ENCODE measurements around the gene SLC22A23. TPM values are rescaled to one million over a fixed set of nuclear protein-coding genes. Genes with fewer than 3 reads are reported as not detected.

Gene SLC22A23
- total RNA-seq, 1 experiment from 2014 or later, result 6.8 TPM

- H2AK5ac ChIP-seq (ENCODE audit: insufficient read length, low read length), result no peak overlapping the region
- DNase-seq, result no peak
- H3K79me1 ChIP-seq (ENCODE audit: insufficient read depth, low read depth, low read length, poor library complexity, severe bottlenecking), result no peaks in the 10 kb centered on the region
- H3K79me2 ChIP-seq (ENCODE audit: insufficient read depth, low read length), result no peaks in the 10 kb centered on the region
- H2BK15ac ChIP-seq (ENCODE audit: low read depth, low read length), result no peak overlapping the region
- H3K9ac ChIP-seq (ENCODE audit: extremely low read depth, insufficient read length, low read length), result no peak overlapping the region
- H3K27ac ChIP-seq (ENCODE audit: insufficient read length, low read depth, low read length), result no peak overlapping the region
- no peak overlapping the region for H3K18ac ChIP-seq (ENCODE audit: insufficient read length, low read depth, low read length)
- H3K23ac ChIP-seq (ENCODE audit: insufficient read length, low read depth, low read length), result no peak overlapping the region
- H2AFZ ChIP-seq (ENCODE audit: low read length), result no peak overlapping the region
- no peak overlapping the region for H2BK12ac ChIP-seq (ENCODE audit: insufficient read length, low read depth, low read length)
- TF ChIP-seq CTCF (conservative IDR thresholded peaks at IDR 0.05), result no peak
- Mint-ChIP-seq H3K27ac (no peak overlapping the region), H3K36me3 (ENCODE audit: insufficient read depth in 1 of 3, low read depth in 3 of 3) (peaks cover 7 to 37% (median 16%) of the 10 kb centered on the region in 3 experiments), H3K4me1 (peaks cover 28 to 32% of the 10 kb centered on the region in 2 experiments), H3K9me3 (peaks cover 7 to 9% of the 10 kb centered on the region in 2 experiments), H3K4me3 (no peak overlapping the region; a peak in 1 of 5 replicates), H3K27me3 (ENCODE audit: low read depth) (no peaks in the 10 kb centered on the region; the same call in 1 of the 2 replicates)
- no peak overlapping the region for H2BK5ac ChIP-seq (ENCODE audit: insufficient read length, low read length)
- H3K56ac ChIP-seq (ENCODE audit: insufficient read length, low read depth, low read length), result no peak overlapping the region
- no peak overlapping the region for H2BK120ac ChIP-seq (ENCODE audit: low read depth, low read length, poor library complexity, severe bottlenecking)
- H3K4me1 ChIP-seq (ENCODE audit: insufficient read depth, low read length), result peaks cover 12% of the 10 kb centered on the region; the same call in 1 of the 2 replicates
- H3K9me3 ChIP-seq (ENCODE audit: control insufficient read depth, low read depth, low read length), result no peaks in the 10 kb centered on the region
- H3K14ac ChIP-seq (ENCODE audit: insufficient read depth, low read length), result no peak overlapping the region
- no peak overlapping the region for H3K4ac ChIP-seq (ENCODE audit: low read depth, low read length)
- H4K8ac ChIP-seq (replicated peaks; ENCODE audit: insufficient read length, low read depth, low read length), result no peak overlapping the region
- H4K91ac ChIP-seq (ENCODE audit: insufficient read length, low read depth, low read length), result no peak overlapping the region
- no peaks in the 10 kb centered on the region for H3K23me2 ChIP-seq (ENCODE audit: insufficient read length, low read depth, low read length, poor library complexity, severe bottlenecking)
- no CpG with 5 or more reads among the region's 7 CpGs for WGBS (ENCODE audit: extremely low coverage, insufficient read length, low lambda C conversion rate)
- no peak overlapping the region for H3T11ph ChIP-seq (ENCODE audit: low read length)
- H3K27me3 ChIP-seq (ENCODE audit: insufficient read depth, low read length), result no peaks in the 10 kb centered on the region
- H3K4me2 ChIP-seq (ENCODE audit: insufficient read depth, insufficient read length, low read length), result no peak overlapping the region
- H2BK20ac ChIP-seq (ENCODE audit: low read depth, low read length, poor library complexity, severe bottlenecking), result no peak overlapping the region
- no peaks in the 10 kb centered on the region for H4K20me1 ChIP-seq (ENCODE audit: control insufficient read depth, insufficient read depth, insufficient read length)
- H4K5ac ChIP-seq (ENCODE audit: insufficient read length, low read depth, low read length), result no peak overlapping the region
These were observed 48.2 kb downstream of the SLC22A23 start for GRCh38 chr6:3408665-3409064.
